Neutrophil (primary cell): Measurements from ENCODE around the gene CAP1.
"Not testable (repeated sequence)": the region's sequence is repeated elsewhere in the genome, so short reads cannot be mapped to it uniquely, and the experiment has no call there.

Experiments used
- H3K27ac ChIP-seq: fragments of 200-600 bp; sonication (generic); 2 replicates; pipeline ENCODE4 v1.5.1; 2016; ENCODE audit warnings: mild to moderate bottlenecking, moderate library complexity
- H3K27me3 ChIP-seq: fragments of 200-600 bp; sonication (generic); 2 replicates; pipeline ENCODE4 v1.6.0; 2016; ENCODE audit warnings: mild to moderate bottlenecking
- H3K36me3 ChIP-seq: fragments of 200-600 bp; sonication (generic); 2 replicates; pipeline ENCODE4 v1.5.1; 2017
- H3K4me1 ChIP-seq, 2 experiments: fragments of 200-600 bp in 1 of 2; sonication (generic) in 1 of 2; 1 replicate in 1 of 2; 2 replicates in 1 of 2; pipeline versions ENCODE4 v1.5.1 to v1.6.1; 2013 to 2016; ENCODE audit warnings: low read depth in 1 of 2, low read length in 1 of 2, mild to moderate bottlenecking in 1 of 2, moderate library complexity in 1 of 2; ENCODE audit not compliant: control insufficient read depth in 1 of 2, insufficient read depth in 1 of 2
- H3K4me3 ChIP-seq, 2 experiments: fragments of 200-600 bp in 1 of 2; sonication (generic) in 1 of 2; 1 replicate in 1 of 2; 2 replicates in 1 of 2; pipeline ENCODE4 v1.5.1; 2013 to 2016; ENCODE audit warnings: low read depth in 1 of 2, low read length in 1 of 2, mild to moderate bottlenecking in 1 of 2, moderate library complexity in 1 of 2
- H3K9me3 ChIP-seq: fragments of 200-600 bp; sonication (generic); 2 replicates; pipeline ENCODE4 v1.5.1; 2016
- TF ChIP-seq, protein P1 (sequence below): fragments of 200-600 bp; sonication (generic); IDR thresholded peaks from 2 replicates; pipeline ENCODE4 v1.5.1; 2016; ENCODE audit warnings: antibody characterized with exemption

The CAP1 gene

DNA sequence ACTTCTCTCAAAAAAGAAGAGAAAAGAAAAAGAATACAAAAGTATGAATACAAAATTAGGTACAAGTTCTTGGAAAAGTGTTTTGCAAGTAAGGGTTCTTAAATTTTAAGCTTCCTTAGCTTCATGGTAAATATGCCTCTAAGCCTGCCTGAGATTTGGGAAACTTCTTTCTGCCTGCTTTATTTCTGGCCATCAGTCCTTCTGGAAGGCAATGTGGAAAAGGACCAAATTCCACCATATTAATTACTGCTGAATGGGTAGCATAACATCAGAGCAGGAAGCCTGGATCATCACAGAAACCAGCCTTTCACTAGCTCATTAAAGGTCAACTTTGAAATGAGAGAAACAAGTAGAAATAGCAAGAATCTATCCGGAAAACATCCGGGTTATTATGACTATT, 39.1 kb upstream of the CAP1 start:
- Histone ChIP-seq H3K36me3 (no peaks in the 10 kb centered on the region), H3K27ac (no peak overlapping the region), H3K9me3 (no peaks in the 10 kb centered on the region), H3K4me3 (no peak overlapping the region), H3K27me3 (no peaks in the 10 kb centered on the region), H3K4me1 (no peaks in the 10 kb centered on the region)
- TF ChIP-seq, protein P1, sequence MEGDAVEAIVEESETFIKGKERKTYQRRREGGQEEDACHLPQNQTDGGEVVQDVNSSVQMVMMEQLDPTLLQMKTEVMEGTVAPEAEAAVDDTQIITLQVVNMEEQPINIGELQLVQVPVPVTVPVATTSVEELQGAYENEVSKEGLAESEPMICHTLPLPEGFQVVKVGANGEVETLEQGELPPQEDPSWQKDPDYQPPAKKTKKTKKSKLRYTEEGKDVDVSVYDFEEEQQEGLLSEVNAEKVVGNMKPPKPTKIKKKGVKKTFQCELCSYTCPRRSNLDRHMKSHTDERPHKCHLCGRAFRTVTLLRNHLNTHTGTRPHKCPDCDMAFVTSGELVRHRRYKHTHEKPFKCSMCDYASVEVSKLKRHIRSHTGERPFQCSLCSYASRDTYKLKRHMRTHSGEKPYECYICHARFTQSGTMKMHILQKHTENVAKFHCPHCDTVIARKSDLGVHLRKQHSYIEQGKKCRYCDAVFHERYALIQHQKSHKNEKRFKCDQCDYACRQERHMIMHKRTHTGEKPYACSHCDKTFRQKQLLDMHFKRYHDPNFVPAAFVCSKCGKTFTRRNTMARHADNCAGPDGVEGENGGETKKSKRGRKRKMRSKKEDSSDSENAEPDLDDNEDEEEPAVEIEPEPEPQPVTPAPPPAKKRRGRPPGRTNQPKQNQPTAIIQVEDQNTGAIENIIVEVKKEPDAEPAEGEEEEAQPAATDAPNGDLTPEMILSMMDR: no peak

- TF ChIP-seq, protein P1: no peak
- H3K4me3 ChIP-seq: no peak overlapping the region
- H3K27ac ChIP-seq: no peak overlapping the region
- no peaks in the 10 kb centered on the region for H3K4me1 ChIP-seq
- no peaks in the 10 kb centered on the region for H3K36me3 ChIP-seq
- H3K27me3 ChIP-seq: no peaks in the 10 kb centered on the region
- no peaks in the 10 kb centered on the region for H3K9me3 ChIP-seq
Observed at GRCh38 chr1:40003156-40004093, 37.1 kb upstream of the CAP1 start.

DNA sequence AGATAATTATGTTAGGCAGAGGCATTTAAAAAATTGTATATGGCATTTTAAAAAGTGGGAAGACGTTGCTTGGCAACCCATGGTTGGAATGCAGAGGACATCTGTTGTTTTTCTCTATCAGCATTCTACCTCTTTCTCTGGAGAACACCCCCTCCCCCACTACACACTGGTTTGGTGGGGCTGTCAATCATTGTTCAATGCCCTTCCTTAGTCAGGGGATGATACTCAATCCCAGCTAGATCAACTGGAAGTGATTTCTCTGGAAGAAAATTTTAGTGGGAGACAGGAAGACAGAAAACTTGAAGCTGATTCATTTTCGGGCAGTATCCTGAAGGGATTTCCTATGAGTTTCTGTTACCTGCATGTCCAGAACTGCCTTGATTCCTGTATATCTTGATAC, 35.7 kb upstream of the CAP1 start:
- Histone ChIP-seq H3K4me1 (no peaks in the 10 kb centered on the region), H3K4me3 (no peak overlapping the region), H3K36me3 (no peaks in the 10 kb centered on the region), H3K9me3 (no peaks in the 10 kb centered on the region), H3K27ac (no peak overlapping the region), H3K27me3 (no peaks in the 10 kb centered on the region)
- TF ChIP-seq, protein P1: no peak

DNA sequence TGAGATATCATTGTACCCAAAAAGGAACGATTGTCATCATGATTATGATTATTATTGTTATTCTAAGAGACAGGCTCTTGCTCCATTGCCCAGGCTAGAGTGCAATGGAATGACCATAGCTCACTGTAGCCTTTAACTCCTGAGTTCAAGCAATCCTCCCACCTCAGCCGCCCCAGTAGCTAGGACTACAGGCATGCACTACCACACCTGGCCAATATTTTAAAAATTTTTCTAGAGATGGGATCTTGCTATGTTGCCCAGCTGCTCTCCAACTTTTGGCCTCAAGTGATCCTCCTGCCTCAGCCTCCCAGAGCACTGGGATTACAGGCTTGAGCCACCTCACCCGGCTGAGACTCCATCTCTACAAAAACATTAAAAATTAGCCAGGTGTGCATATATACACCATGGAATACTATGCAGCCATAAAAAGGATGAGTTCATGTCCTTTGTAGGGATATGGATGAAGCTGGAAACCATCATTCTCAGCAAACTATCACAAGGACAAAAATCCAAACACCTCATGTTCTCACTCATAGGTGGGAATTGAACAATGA, 33.0 kb upstream of the CAP1 start:
- not testable (repeated sequence) for H3K36me3 ChIP-seq, H3K4me1 ChIP-seq, H3K27ac ChIP-seq, H3K9me3 ChIP-seq, H3K4me3 ChIP-seq, H3K27me3 ChIP-seq

GRCh38 chr1:40011198-40011597, 29.3 kb upstream of the CAP1 start:
- H3K4me1 ChIP-seq: peaks cover 0 to 3% of the 10 kb centered on the region in 2 experiments
- H3K27me3 ChIP-seq: no peaks in the 10 kb centered on the region
- no peak overlapping the region for H3K27ac ChIP-seq
- H3K36me3 ChIP-seq: no peaks in the 10 kb centered on the region
- no peak overlapping the region for H3K4me3 ChIP-seq
- TF ChIP-seq, protein P1: no peak
- H3K9me3 ChIP-seq: no peaks in the 10 kb centered on the region

GRCh38 chr1:40014253-40014706, 26.2 kb upstream of the CAP1 start:
- H3K27ac ChIP-seq: peak overlapping the region; percentile 47
- TF ChIP-seq, protein P1: no peak

More at GRCh38 chr1:40014253-40014706, 26.2 kb upstream of the CAP1 start:
- Histone ChIP-seq H3K4me1 (peaks cover 0 to 3% of the 10 kb centered on the region in 2 experiments), H3K27me3 (no peaks in the 10 kb centered on the region), H3K9me3 (no peaks in the 10 kb centered on the region), H3K36me3 (no peaks in the 10 kb centered on the region), H3K4me3 (no peak overlapping the region)
